ENCODE data around the gene BAK1. TPM values are rescaled to one million over a fixed set of nuclear protein-coding genes. Genes with fewer than 3 reads are reported as not detected.
A peak's percentile ranks its signal among the peaks of the same experiment; 100 is the strongest.

Gene BAK1
- total and polyA plus RNA-seq, 2 donors (not counting 1 experiment from before 2014, with no cell fraction given) = 12.9 to 13.0 TPM

DNA sequence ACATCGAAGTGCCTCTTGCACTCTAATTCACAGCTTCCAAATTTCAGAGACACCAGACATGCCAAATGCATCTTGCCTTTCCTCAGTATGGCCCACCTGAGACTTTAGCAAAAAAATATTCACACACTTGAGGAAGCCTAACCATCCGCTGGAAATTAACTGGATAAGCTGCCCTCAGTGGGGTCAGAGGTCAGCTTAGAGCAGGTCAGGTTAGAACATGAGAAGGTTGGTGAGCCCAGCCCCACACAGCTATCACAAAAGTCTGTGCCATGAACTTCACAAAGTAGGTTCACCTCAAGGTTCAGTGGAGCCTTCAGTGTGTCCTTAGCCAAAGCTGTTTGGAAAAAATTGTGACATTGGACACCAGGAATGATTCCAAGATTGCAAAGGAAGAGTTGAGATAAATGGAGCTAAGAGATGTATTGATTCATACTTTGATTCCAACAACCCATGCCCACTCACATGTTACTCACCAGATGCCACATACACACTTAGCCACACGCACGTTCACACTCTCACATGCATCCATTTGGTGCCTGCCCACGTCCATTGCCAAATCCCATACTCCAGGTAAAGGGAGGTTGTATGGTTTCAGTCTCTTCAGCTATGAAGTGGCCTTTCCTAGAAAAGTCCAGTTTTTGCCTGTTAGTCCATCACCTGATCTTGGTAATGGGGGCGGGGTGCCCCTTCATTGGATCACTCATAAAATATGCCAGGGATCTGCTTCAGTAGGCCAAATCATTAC lies 11.1 kb downstream of the BAK1 start:
- Histone ChIP-seq H3K9ac (ENCODE audit: insufficient read depth, low read length) (no peak overlapping the region), H3K27me3 (ENCODE audit: control insufficient read depth, insufficient read depth, low read length) (no peaks in the 10 kb centered on the region), H3K79me2 (ENCODE audit: control insufficient read depth, insufficient read depth, low read length) (no peaks in the 10 kb centered on the region), H3K4me3 (replicated peaks in 1 of 4; ENCODE audit: control extremely low read depth in 1 of 4, insufficient read depth in 1 of 4, low read depth in 3 of 4, low read length in 4 of 4) (no peak overlapping the region), H3K36me3 (ENCODE audit: control insufficient read depth, insufficient read depth, low read length) (no peaks in the 10 kb centered on the region), H4K20me1 (ENCODE audit: control insufficient read depth, extremely low read depth, insufficient read depth, low read length) (no peaks in the 10 kb centered on the region), H3K4me2 (ENCODE audit: extremely low read depth, insufficient read depth, low read length) (no peak overlapping the region), H3K27ac (ENCODE audit: insufficient read depth, low read length) (no peak overlapping the region), H3K4me1 (ENCODE audit: control insufficient read depth, extremely low read depth, insufficient read depth, low read length) (peaks cover 5% of the 10 kb centered on the region), H2AFZ (ENCODE audit: low read length) (no peak overlapping the region), H3K9me3 (ENCODE audit: control insufficient read depth, insufficient read depth, low read depth, low read length) (no peaks in the 10 kb centered on the region)
- TF ChIP-seq, protein P1, sequence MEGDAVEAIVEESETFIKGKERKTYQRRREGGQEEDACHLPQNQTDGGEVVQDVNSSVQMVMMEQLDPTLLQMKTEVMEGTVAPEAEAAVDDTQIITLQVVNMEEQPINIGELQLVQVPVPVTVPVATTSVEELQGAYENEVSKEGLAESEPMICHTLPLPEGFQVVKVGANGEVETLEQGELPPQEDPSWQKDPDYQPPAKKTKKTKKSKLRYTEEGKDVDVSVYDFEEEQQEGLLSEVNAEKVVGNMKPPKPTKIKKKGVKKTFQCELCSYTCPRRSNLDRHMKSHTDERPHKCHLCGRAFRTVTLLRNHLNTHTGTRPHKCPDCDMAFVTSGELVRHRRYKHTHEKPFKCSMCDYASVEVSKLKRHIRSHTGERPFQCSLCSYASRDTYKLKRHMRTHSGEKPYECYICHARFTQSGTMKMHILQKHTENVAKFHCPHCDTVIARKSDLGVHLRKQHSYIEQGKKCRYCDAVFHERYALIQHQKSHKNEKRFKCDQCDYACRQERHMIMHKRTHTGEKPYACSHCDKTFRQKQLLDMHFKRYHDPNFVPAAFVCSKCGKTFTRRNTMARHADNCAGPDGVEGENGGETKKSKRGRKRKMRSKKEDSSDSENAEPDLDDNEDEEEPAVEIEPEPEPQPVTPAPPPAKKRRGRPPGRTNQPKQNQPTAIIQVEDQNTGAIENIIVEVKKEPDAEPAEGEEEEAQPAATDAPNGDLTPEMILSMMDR (conservative IDR thresholded peaks at IDR 0.05 in 1 of 2, IDR thresholded peaks at IDR 0.05 in 1 of 2; ENCODE audit: low read depth in 1 of 2, low read length in 2 of 2) = no peak
- no peak for TF ChIP-seq EZH2 (IDR thresholded peaks at IDR 0.05; ENCODE audit: low read length, missing control alignments)
- DNase-seq (ENCODE audit: low read depth in 2 of 2) = no peak

DNA sequence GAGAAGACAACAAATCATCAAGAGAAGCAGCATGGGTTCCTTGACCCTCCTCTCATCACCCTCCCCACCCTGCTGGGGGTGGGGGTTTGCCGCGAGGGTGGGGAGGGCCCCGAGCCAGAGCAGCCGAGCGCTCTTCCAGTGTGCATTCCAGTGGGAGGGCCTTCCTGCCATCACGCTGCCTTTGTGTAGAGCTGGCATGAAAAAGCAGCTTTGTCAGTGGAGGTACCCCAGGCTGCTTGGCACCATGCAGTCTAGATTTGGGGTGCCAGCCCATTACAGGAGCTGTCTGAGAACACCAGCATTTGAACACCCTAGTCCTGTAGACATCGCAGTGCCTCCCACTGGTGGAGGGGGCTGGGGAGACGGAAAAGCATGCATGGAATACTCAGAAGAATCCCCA lies 12.2 kb downstream of the BAK1 start:
- no peak overlapping the region for H3K27ac ChIP-seq (ENCODE audit: insufficient read depth, low read length)
- H3K4me3 ChIP-seq (replicated peaks in 1 of 4; ENCODE audit: control extremely low read depth in 1 of 4, insufficient read depth in 1 of 4, low read depth in 3 of 4, low read length in 4 of 4) = no peak overlapping the region
- no peak overlapping the region for H2AFZ ChIP-seq (ENCODE audit: low read length)
- H3K4me1 ChIP-seq (ENCODE audit: control insufficient read depth, extremely low read depth, insufficient read depth, low read length) = peaks cover 5% of the 10 kb centered on the region
- no peak overlapping the region for H3K9ac ChIP-seq (ENCODE audit: insufficient read depth, low read length)
- H3K79me2 ChIP-seq (ENCODE audit: control insufficient read depth, insufficient read depth, low read length) = no peaks in the 10 kb centered on the region
- no peaks in the 10 kb centered on the region for H4K20me1 ChIP-seq (ENCODE audit: control insufficient read depth, extremely low read depth, insufficient read depth, low read length)
- no peaks in the 10 kb centered on the region for H3K9me3 ChIP-seq (ENCODE audit: control insufficient read depth, insufficient read depth, low read depth, low read length)
- no peak for DNase-seq (ENCODE audit: low read depth in 2 of 2)
- H3K4me2 ChIP-seq (ENCODE audit: extremely low read depth, insufficient read depth, low read length) = no peak overlapping the region
- no peaks in the 10 kb centered on the region for H3K36me3 ChIP-seq (ENCODE audit: control insufficient read depth, insufficient read depth, low read length)
- TF ChIP-seq EZH2 (IDR thresholded peaks at IDR 0.05; ENCODE audit: low read length, missing control alignments) = no peak
- TF ChIP-seq, protein P1 (conservative IDR thresholded peaks at IDR 0.05 in 1 of 2, IDR thresholded peaks at IDR 0.05 in 1 of 2; ENCODE audit: low read depth in 1 of 2, low read length in 2 of 2) = no peak
- no peaks in the 10 kb centered on the region for H3K27me3 ChIP-seq (ENCODE audit: control insufficient read depth, insufficient read depth, low read length)

DNA sequence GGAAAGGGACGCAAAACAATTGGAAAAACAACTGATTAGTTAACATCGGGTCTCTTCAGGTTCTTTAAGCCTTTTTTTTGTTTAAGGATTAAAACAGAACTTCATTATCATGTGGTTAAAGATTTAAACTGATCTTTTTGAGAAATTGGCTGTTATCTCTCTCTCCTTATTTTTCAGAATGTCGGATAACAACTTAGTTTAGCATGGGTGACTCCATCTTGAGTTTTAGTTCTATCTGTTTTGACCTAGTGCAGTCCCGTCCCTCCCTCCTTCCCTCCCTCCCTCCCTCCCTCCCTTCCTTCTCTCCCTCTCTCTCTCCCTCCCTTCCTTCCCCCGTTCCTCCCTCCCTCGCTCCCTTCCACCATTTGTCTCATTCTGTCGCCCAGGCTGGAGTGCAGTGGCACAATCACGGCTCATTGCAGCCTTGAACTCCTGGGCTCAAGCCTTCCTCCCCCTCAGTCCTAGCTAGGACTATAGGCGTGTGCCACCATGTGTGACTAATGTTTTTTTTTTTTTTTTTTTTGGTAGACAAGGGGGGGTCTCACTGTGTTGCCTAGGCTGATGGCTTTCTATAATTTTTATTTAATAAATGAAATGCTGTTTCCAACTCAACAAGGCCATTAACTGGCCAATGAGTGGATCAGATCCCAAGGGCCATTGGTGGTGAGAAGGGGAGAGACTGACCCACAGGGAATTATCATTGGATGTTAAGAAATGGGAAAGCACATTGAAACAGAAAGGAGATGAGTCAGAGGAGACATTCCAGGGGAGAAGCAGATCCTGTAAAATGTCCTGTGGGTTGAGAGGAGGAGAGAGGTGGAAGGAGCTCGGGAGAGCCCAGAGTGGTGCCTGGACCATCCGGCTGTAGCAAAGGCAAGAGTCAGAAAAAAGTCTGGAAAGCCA lies 13.6 kb downstream of the BAK1 start:
- Histone ChIP-seq H3K36me3 (ENCODE audit: control insufficient read depth, insufficient read depth, low read length) (no peaks in the 10 kb centered on the region), H3K4me2 (ENCODE audit: extremely low read depth, insufficient read depth, low read length) (no peak overlapping the region), H3K4me3 (replicated peaks in 1 of 4; ENCODE audit: control extremely low read depth in 1 of 4, insufficient read depth in 1 of 4, low read depth in 3 of 4, low read length in 4 of 4) (no peak overlapping the region), H2AFZ (ENCODE audit: low read length) (no peak overlapping the region), H3K27me3 (ENCODE audit: control insufficient read depth, insufficient read depth, low read length) (no peaks in the 10 kb centered on the region), H3K9me3 (ENCODE audit: control insufficient read depth, insufficient read depth, low read depth, low read length) (no peaks in the 10 kb centered on the region), H3K9ac (ENCODE audit: insufficient read depth, low read length) (no peak overlapping the region), H3K79me2 (ENCODE audit: control insufficient read depth, insufficient read depth, low read length) (no peaks in the 10 kb centered on the region), H3K27ac (ENCODE audit: insufficient read depth, low read length) (no peak overlapping the region), H3K4me1 (ENCODE audit: control insufficient read depth, extremely low read depth, insufficient read depth, low read length) (peaks cover 4% of the 10 kb centered on the region), H4K20me1 (ENCODE audit: control insufficient read depth, extremely low read depth, insufficient read depth, low read length) (no peaks in the 10 kb centered on the region)
- TF ChIP-seq EZH2 (IDR thresholded peaks at IDR 0.05; ENCODE audit: low read length, missing control alignments) = no peak
- TF ChIP-seq, protein P1 (conservative IDR thresholded peaks at IDR 0.05 in 1 of 2, IDR thresholded peaks at IDR 0.05 in 1 of 2; ENCODE audit: low read depth in 1 of 2, low read length in 2 of 2) = no peak
- peak; percentile 37 to 56 for DNase-seq (ENCODE audit: low read depth in 2 of 2)
